ENCODE measurements around the gene GJB1.
"Not testable (repeated sequence)": the region's sequence is repeated elsewhere in the genome, so short reads cannot be mapped to it uniquely, and the experiment has no call there.

GJB1 gene

DNA sequence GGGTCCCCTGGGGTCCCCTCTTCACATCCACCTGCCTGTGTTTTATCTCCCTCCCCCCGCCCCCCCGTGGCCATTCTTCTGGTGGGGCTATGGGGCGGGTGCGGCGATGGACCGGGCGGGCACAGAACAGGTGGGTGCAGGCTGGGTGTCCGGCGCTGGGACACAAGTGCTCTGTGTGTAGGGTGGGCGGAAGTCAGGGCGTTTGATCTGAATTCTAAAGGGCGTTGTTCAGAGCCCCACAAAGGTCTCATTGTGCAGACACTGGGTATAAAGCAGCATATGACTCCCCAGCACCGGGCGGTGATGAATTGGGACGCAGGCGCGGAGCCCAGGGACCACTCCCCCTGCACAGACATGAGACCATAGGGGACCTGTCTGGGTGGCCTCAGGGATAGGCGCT lies at the start of gene GJB1:
TSS of gene GJB1 (plus strand) at position 296 of the 400 bp plus-strand sequence. CDS start 484 bp downstream, outside the sequence.
- no peak for DNase-seq

- no peak for DNase-seq
Measured at GRCh38 chrX:71173440-71173839, 49.6 kb upstream of the GJB1 start.

DNA sequence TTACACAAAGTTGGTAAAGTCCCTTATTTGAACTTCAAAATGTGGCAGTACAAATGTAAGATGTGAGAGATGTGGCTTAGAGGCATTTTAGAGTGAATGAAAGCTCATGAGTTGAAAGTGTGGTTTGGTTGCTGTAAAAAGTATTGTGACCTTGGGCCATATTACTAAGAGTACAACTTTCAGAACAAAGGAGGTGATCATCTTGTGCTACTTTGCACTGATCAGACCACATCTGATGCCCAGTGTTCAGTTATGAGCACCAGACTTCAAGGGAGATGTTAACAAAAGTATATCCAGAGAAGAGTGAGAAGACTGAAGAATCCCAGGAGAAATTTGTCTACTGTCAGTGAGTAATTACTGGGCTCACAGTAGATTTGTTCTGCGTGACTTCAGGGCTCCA lies 48.2 kb upstream of the GJB1 start:
- no peak for DNase-seq

DNA sequence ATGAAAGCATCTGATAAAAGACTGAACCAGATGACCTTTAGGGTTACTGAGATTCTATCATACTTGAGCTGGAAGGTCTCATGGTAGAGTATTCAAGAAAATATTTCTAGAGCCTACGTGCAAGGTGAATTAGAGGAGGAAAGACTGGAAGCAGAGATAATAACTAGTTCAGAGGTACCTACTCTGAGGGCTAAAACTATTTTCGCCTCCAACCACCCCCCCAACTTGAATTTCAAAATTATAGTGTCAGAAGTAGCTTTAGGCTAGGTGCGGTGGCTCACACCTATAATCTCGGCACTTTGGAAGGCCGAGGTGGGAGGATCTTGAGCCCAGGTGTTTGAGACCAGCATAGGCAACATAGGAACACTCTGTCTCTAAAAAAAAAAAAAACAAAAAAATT lies 47.5 kb upstream of the GJB1 start:
- no peak for DNase-seq

DNA sequence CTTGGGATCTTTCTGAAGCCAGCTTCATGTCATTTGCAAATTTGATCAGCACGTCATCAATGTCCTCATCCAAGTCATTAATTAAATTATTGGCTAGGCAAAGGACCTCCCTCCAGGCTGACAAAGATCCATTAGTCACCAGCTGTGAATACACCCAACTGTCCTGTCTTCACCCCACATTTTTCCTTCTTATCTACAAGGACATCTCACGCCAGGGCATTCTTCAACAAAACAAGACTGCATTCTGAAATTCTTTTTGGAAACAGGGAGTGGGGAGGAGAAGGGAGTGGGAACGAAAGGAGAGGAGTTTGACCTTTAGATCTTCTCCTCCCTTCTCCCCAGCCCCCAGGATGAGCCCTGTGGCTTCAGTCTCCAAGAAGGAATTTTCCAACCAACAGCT lies 45.7 kb upstream of the GJB1 start:
- DNase-seq: no peak

GRCh38 chrX:71178908-71179307 lies 44.1 kb upstream of the GJB1 start:
- no peak for DNase-seq

GRCh38 chrX:71180579-71181265 lies 42.3 kb upstream of the GJB1 start:
- not testable (repeated sequence) for DNase-seq

GRCh38 chrX:71181558-71181909 lies 41.5 kb upstream of the GJB1 start:
- DNase-seq: no peak

DNA sequence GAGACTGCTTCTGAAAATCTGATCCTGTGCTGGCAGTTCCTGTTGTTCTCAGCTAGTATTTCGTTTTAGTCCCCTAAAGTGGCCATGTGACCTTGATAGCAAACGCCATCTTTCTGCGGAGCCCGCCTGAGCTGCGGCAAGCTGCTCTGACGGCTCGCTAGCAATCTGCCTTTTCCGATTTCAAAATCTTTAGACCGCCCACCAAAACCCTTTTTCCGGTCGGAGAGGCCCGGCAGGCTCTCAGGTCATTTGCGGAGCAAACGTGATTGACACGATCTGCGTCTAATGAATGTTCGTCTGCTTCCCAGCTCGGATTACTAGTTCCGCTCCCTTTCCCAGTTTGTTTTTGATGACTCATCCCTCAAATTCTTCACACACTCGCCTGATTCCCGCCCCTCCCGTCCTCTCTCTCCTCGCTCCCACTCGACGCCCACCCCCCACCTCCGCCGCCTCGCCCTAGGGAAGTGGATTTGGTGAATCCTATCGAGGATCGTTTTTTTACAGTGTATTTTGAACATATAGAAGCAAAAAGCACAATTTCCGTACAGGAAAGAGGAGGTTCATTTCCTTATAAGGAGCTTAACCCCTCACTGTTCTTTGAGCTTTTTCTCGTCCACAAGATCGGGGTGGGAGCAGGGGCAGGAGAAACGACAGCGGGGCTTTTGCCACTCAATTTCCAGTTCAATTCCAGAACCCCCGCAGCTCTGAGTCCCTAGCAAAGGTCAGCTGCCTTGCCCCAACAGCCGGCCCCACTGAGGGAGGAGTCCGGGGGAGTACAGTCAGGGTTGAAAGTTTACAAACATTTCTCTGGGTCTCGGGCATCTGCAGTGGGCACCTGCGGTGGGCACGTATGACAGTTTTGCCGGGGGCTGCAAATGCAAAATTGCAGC lies 40.9 kb upstream of the GJB1 start:
- DNase-seq: peak; percentile 89

DNA sequence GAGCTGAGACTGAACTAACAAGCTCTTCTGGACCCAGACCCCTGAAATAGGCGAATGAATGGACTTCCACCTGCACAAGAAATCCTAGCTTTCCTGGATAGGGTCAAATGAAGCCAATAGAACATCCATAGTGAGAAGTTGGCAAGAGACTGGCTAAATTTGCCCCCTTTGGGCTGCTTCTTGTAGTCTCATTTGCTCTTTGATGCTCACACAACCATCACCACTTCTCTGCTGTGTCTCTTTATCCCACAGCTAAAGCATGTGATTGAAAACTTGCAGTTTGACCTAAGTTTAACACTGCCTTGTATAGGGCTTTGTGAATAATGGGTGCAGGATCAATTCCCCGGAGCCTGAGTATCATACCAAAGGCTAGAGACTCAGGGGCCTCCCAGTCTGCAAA lies 40.2 kb upstream of the GJB1 start:
- DNase-seq: no peak

DNA sequence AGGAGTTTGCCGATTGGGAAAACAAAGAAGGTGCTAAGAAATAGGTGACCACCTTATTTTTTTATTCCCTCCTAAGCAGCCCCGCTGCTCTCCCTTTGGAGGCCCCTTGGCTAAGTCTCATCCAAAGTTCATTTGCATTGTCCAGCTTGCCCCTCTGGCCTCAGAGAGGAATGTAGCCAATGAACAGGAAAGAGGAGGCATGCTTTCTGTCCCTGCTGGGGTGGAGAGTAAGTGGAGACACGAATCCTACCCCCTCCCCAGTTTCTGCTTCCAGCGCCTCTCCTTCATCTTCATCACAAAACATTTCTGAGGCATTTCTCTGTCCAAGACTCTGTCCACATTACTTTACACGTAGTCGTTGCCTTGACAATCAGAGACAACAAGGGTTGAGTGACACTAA lies 39.7 kb upstream of the GJB1 start:
- no peak for DNase-seq

DNA sequence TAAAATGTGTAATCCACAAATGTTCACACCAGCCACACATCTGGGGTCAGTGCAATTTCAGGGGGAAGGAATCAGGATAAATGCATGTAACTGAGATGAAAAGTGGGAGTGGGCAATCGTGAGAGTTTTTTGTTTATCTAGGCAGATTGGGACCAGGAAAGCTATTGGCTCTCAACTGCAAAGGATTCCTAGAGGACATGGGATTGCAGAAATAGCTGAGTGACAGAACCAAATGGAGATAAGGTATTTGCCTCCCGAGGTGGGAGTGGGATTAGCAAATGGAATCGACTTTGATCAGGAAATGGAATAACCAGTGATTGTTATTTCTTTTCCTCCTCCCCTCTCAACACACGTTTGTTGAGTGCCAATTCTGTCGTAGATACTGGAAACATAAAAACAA lies 38.9 kb upstream of the GJB1 start:
- no peak for DNase-seq

DNA sequence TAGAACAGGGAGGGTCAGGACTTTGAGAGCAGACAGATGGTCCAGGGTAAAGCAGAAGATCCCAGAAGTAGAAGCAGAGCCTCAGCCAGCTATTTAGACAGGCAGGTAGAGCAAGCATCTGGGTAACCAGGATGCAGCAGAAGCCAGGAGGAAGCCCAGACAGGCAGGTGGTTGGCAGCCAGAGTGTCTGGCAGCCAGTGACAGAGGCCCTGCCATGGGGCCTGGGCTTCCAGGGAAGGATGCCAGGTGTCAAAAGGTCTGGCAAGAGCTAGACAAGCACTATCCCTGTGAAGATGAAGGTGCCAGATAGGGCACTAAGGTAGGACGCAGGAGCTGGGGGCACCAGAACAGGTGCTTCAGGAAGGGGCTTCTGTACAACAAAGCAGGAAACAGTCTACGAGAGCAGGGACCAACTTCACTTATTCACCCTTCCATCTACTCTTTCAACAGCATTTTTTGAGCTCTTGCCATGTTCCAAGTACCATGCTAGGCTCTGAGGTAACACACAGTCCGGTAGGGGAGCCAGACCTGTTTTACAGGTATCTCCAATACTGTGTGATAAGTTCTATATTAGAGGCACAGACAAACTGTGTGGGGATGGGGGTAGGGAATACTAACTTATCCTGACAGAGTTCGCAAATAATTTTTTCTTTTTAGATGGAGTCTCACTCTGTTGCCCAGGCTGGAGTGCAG lies 38.1 kb upstream of the GJB1 start:
- no peak for DNase-seq

DNA sequence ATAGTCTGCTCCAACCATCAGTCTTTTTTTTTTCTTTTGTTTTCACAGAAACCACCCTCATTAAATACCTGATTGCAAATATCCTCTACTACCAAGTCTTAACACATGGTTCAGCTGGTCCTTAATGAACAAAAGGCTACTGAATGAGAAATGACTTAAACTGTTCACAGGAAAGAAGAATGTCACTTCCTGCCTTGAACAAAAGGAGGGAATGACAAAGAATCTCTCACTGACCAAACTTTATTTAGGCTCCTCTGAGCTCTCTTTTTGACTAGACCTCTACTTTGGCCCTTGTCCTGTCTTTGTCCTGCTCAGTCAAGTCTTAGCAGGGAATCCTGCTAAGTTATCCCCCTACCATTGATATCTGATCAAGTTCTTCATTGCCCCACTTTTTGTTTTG lies 31.8 kb upstream of the GJB1 start:
- DNase-seq: no peak

DNA sequence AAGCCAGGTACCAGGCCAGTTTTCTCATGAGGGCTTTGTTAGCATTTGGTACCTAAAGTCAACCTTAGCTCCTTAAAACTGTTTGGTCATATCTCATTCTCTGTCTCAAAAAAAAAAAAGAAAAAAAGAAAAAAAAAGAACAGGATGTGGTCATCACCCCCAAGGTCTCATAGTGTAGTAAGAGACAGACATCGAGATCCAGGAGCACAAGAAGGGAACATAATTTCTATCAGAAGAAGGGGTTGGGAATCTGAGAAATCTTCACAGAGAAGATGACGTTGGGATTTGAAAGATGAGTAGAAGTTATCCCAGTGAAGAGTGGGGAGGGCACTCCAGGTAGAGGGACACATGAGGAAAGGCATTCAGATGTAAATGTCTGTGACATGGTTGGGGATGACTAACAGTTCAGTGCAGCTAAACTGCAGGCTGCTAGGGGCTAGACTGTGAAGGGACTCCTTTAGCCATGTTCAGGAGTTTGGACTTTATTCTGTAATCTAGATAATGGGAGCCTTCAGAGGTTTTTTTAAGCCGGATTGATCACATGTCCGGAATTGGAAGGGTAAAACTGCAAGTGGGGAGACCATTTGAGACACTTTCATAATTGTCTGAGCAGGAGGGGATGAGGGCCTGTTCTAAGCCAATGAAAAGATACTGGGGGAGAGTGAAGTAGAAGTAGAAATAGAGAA lies 26.9 kb upstream of the GJB1 start:
- DNase-seq: no peak

DNA sequence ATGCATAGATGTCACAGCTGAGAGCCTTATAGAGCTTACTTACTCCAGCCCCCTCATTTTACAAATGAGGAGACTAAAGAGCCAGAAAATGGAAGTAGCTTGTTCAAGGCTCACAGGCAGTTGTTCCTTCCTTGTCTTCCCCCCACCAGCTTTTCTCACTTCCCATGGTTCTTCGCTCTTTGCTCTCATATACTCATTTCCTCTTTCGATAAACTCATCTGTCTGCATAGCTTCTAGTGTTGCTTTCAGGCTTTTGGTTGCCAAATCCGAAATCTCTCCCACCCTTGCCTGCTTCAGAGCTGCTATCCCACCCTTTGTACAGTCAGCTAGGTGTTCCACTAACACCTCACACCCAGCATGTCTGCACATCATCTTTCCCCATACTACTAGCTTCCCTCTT lies 25.0 kb upstream of the GJB1 start:
- DNase-seq: no peak

DNA sequence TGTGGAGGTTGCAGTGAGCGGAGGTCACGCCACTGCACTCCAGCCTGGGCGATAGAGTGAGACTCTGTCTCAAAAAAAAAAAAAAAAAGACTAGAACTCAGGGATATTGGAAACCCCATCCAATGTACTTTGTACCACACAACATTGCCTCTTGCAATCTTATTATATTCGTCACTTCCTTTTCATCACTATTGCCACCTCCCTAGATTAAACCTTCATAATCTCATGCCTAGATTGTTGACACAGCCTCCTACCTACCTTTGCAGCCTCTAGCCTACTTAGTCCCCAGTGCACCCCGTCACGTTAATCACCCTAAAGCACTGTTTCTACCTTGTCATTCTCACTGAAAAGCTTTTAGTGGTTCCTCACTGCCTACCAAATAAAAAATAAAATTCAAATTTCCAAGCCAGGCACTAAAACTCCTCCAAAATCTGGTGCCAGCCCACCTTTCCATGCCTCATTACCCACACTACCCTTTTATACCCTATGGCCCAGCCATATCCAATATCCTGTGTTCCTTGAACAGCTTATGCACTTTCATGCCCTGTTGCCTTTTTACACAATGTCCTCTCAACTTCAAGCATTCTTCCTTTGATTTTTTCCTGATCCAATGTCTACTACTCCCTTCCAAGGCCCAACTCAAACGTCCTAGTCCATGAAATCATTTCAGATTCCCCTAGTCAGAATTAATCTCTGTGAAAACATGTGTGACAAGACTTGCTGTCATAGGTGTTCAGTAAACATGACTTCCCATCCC lies 23.6 kb upstream of the GJB1 start:
- no peak for DNase-seq

DNA sequence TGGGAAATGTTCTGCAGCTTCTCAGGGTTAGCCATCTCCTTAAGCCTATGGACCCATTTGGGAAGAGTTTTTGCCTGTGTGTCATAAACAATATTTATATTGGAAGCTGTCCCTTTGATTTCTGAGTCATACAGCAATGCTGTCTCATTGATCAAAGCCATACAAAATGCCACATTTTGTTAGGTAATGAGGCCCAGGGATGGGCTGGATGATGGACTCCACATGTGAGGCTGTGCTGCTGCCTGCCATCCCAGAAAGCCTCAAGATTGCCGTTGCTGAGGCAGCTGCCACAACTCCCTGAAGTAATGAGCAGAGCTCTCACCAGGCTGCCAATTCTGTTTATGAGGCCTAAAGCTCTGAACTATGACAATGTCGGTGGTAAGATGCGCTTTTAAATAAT lies 12.2 kb upstream of the GJB1 start:
- no peak for DNase-seq

DNA sequence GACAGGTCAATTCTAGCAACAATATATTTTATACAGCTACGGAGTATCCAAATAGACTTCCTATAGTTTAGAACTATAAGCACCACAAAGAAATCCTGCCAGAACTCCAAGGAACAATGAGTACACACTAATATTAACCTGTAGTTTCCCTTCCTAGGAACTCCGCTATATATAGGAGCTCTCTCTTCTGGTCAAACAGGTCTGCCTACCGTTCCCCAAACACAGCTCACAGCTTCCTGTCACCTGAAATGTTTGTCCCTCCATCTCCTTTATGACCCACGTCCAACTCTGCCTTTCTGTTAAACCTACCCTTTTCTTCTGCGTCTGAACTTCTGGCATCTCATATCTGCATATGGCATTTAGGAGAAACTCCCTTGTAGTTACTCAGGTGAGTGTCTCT lies 10.5 kb upstream of the GJB1 start:
- DNase-seq: no peak

DNA sequence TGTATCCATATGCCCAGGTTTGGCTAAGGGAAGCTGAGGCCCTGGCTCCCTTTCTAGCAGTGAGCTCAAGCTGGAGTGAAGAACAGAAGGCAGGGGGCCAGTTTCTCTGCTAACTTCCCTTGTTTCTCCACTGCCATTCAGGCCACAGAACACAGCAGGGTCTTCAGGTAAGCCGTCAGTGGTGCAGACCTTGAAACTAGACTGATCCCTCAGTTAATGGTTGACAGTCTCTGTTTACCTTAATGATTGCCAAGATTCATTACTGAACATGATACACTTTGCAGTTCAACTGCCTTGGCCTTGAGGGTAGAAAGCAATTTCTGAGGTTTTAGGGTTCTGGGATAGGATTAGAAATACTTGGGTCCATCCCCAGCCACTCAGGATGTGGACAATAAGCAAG lies 8.9 kb upstream of the GJB1 start:
- DNase-seq: no peak

GRCh38 chrX:71214604-71215337 lies 8.3 kb upstream of the GJB1 start:
- no peak for DNase-seq

Data from NCI-H1048 (cell line).